Lung (tissue), 12 donors: ENCODE data around the gene POPDC2. TPM values are rescaled to one million over a fixed set of nuclear protein-coding genes. Genes with fewer than 3 reads are reported as not detected.

Source experiments
- ATAC-seq: fragments of 200-7000 bp; cut with Tn5 transposase; one replicate; pipeline ENCODE4 v1.9.1; 2020; ENCODE audit warnings: moderate number of reproducible peaks; ENCODE audit not compliant: insufficient read depth, low FRiP score
- DNase-seq, 3 donors: peaks; one replicate each; pipeline ENCODE4 v3.0.0-alpha.2; 2013 to 2017
- H3K27ac ChIP-seq, 2 donors: one replicate each; pipeline ENCODE4 v1.5.1; 2013; ENCODE audit warnings: mild to moderate bottlenecking in 2 of 2, moderate library complexity in 2 of 2, control low read depth in 1 of 2, inconsistent platforms in 1 of 2, low read depth in 1 of 2, low read length in 1 of 2
- H3K27me3 ChIP-seq, 3 donors: one replicate each; pipeline ENCODE4 v1.5.1; 2013; ENCODE audit warnings: low read length in 2 of 3; ENCODE audit not compliant: control insufficient read depth in 3 of 3, insufficient read depth in 3 of 3
- H3K36me3 ChIP-seq, 4 donors: one replicate each; pipeline ENCODE4 v1.5.1; 2013; ENCODE audit warnings: low read length in 4 of 4, mild to moderate bottlenecking in 1 of 4, moderate library complexity in 1 of 4; ENCODE audit not compliant: control insufficient read depth in 4 of 4, insufficient read depth in 4 of 4
- H3K4me1 ChIP-seq, 5 donors: one replicate each; pipeline ENCODE4 v1.5.1; 2013; ENCODE audit warnings: low read length in 5 of 5, mild to moderate bottlenecking in 2 of 5, moderate library complexity in 1 of 5; ENCODE audit not compliant: control insufficient read depth in 5 of 5, insufficient read depth in 5 of 5
- H3K4me3 ChIP-seq: one replicate; pipeline ENCODE4 v1.5.1; 2013; ENCODE audit warnings: mild to moderate bottlenecking, control low read depth, moderate library complexity
- H3K9ac ChIP-seq, 2 donors: one replicate each; pipeline ENCODE4 v1.5.1; 2013; ENCODE audit warnings: low read length in 2 of 2, control low read depth in 1 of 2; ENCODE audit not compliant: insufficient read depth in 1 of 2
- H3K9me3 ChIP-seq, 4 donors: one replicate each; pipeline ENCODE4 v1.5.1; 2013; ENCODE audit warnings: low read length in 3 of 4, mild to moderate bottlenecking in 1 of 4, moderate library complexity in 1 of 4; ENCODE audit not compliant: control insufficient read depth in 4 of 4, insufficient read depth in 3 of 4
- WGBS, 2 donors: extraction: QIAGEN DNeasy Blood & Tissue Kit; methylation state at CpG; one replicate each; pipeline ENCODE4 v1.1.7; 2013; 5-methylcytosine and 5-hydroxymethylcytosine counted together
- polyA plus RNA-seq, 2 donors: library from polyadenylated mRNA; stranded (reverse); fragments of 200-250 nt; gene quantifications; one replicate each; pipeline ENCODE4 v1.2.1, GENCODE V29; 2013
- total RNA-seq, 2 donors: library from RNA; depleted of rRNA in 1 of 2; stranded (reverse); fragments of >200 nt in 1 of 2; gene quantifications; one replicate each; pipeline ENCODE4 v1.2.1, GENCODE V29; 2014 to 2021
- TF ChIP-seq, protein P1 (sequence below): IDR thresholded peaks from 2 replicates; pipeline ENCODE4 v1.5.1; 2012; ENCODE audit warnings: mild to moderate bottlenecking; ENCODE audit errors: control extremely low read depth, extremely low read depth
- donor health status: control.
- donor health status: control.
- donor health status: Bipolar disorder and iron deficiency.
- donor health status: healthy.
- donor health status: DM: yes; HTN: yes; CAD: no.

POPDC2 gene
- total and polyA plus RNA-seq, 4 donors, result 1.6 to 3.0 (median 2.0) TPM

DNA sequence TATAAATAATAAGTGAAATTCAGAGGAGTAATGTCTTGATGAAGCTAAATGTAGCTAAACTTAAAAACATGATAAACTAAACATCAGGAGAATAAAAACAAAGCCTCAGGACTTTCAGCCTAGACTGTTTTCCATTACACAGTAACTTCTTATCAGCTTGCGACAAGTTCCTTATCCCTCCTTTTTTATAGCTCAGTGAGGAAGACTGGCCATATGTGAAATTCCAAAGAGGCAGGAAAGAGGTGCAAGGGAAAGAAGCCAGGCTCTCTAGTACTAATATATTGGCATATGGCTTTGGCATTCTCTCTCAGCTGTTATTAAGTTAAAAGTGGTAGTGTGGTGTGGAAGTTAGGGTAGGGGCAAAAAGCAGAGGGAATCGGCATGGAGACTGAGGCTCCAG is 12.4 kb upstream of the POPDC2 start:
- peaks cover 0 to 25% (median 9%) of the 10 kb centered on the region in 5 donors for H3K4me1 ChIP-seq
- no peak overlapping the region for H3K4me3 ChIP-seq
- H3K36me3 ChIP-seq, result peaks cover 8 to 17% (median 13%) of the 10 kb centered on the region in 4 donors
- no peaks in the 10 kb centered on the region for H3K9me3 ChIP-seq
- H3K27ac ChIP-seq, result peak overlapping the region in 1 of 2 donors; percentile 90
- WGBS, 2 donors, result 80 to 96% methylated on average over 2 of the region's 2 CpGs
- TF ChIP-seq, protein P1, sequence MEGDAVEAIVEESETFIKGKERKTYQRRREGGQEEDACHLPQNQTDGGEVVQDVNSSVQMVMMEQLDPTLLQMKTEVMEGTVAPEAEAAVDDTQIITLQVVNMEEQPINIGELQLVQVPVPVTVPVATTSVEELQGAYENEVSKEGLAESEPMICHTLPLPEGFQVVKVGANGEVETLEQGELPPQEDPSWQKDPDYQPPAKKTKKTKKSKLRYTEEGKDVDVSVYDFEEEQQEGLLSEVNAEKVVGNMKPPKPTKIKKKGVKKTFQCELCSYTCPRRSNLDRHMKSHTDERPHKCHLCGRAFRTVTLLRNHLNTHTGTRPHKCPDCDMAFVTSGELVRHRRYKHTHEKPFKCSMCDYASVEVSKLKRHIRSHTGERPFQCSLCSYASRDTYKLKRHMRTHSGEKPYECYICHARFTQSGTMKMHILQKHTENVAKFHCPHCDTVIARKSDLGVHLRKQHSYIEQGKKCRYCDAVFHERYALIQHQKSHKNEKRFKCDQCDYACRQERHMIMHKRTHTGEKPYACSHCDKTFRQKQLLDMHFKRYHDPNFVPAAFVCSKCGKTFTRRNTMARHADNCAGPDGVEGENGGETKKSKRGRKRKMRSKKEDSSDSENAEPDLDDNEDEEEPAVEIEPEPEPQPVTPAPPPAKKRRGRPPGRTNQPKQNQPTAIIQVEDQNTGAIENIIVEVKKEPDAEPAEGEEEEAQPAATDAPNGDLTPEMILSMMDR, result no peak
- no peak overlapping the region for H3K9ac ChIP-seq
- ATAC-seq (no peak), DNase-seq (no peak)
- H3K27me3 ChIP-seq, result no peaks in the 10 kb centered on the region

DNA sequence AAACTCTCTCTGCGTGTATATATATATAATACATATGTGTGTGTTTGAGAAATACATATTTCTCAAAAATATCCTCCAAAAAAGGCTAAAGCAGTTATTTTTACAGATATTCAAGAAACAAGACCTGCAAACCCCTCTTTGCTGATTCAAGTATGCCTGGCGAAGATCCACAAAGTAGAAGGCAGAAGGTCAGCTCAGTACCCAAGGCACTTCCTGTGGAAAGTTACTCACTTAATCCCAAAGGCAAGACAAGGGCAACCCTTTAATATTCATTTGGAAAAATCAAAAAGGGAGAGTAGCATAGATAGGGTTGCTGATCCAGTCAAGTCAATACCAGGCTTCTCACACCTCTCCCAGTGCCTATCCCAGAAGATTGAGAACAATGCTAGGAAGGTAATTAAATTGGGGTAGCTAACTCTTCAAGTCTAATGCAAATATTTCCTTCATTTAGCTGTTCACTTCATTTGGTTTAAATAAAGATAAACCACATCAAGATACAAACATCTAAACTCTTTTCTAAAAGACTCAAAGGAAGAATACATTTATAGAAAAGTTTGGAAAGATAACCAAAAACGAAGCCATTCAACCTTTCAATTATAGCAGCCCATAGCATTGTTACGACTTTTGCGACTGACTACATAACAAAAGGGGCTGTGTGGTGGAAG is 9.6 kb upstream of the POPDC2 start:
- Histone ChIP-seq H3K36me3 (peaks cover 8 to 17% (median 14%) of the 10 kb centered on the region in 4 donors), H3K9me3 (no peaks in the 10 kb centered on the region), H3K4me3 (no peak overlapping the region), H3K9ac (no peak overlapping the region), H3K27me3 (no peaks in the 10 kb centered on the region), H3K27ac (peak overlapping the region in 1 of 2 donors; percentile 77), H3K4me1 (peaks cover 0 to 21% (median 0%) of the 10 kb centered on the region in 5 donors)
- no peak for ATAC-seq
- TF ChIP-seq, protein P1, result no peak
- DNase-seq, result no peak
- WGBS, 2 donors, result 89 to 95% methylated on average over 5 of the region's 5 CpGs

DNA sequence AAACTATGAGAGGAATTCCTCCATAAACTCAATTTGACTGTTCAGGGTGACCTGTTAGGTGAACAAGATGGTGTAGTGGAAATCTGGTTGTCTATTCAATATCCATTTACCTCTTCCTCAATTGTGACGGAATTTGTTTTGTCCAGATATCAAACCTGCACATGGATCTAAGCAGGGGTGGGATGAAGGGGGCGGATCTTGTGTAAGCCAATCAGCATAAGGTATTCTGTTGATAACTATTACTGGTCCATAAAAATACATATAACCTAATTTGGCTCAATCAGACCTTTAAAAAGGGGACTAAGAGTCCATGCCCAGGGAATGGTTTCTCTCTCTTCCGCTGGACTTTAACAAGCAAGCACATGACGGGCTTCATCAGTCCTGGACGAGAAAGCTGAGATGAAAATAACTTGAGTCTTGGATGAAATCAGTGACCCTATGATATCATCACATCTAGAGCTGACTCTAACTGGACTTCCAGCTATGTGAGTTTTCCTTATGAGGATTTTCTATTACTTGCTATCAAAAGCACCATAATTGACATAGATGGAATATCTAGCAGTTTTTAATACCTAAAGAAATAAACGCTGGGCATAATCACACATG is 5.7 kb upstream of the POPDC2 start:
- Histone ChIP-seq H3K9ac (no peak overlapping the region), H3K27me3 (no peaks in the 10 kb centered on the region), H3K27ac (peak overlapping the region in 1 of 2 donors; percentile 95), H3K36me3 (peaks cover 0 to 4% (median 1%) of the 10 kb centered on the region in 4 donors), H3K9me3 (no peaks in the 10 kb centered on the region), H3K4me3 (no peak overlapping the region), H3K4me1 (peaks cover 0 to 20% (median 0%) of the 10 kb centered on the region in 5 donors)
- DNase-seq (no peak), ATAC-seq (no peak)
- WGBS, 2 donors, result 92% methylated on average over 6 of the region's 6 CpGs
- TF ChIP-seq, protein P1, result no peak
